DMS114 treated with DMSO at 0.1 percent for 48 hours (cell line): ENCODE results near the gene TAL1.
"Not testable (repeated sequence)": the region's sequence is repeated elsewhere in the genome, so short reads cannot be mapped to it uniquely, and the experiment has no call there.

Experiments
- DNase-seq: peaks from one replicate; lab custom pipeline; 2025; ENCODE audit not compliant: unreplicated experiment; lab: John Stamatoyannopoulos, UW

Gene TAL1

GRCh38 chr1:47232187-47232874, at the start of gene TAL1:
TSS of gene TAL1 (minus strand) at chr1:47232225. CDS start at chr1:47225888, 6,337 bp downstream.
- DNase-seq, result no peak

DNA sequence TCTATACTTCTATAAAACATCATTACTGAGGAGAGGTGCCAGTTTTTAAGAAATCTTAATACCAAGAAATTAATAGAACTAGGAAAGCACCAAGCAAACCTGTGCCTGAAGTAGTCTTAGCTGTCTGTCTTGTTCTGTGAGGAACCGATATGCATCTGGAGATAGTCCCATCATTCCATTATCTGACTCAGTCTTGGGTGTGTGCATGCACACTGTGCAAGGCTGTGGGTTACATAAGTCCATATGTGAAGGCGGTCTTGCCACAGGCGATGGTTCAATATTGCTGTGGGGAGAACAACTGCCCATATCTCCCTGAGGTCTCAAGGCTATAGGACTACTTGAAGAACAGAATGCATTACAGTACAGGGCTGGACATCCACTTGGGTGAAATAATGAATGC, 48.1 kb upstream of the TAL1 start:
- DNase-seq, result no peak

DNA sequence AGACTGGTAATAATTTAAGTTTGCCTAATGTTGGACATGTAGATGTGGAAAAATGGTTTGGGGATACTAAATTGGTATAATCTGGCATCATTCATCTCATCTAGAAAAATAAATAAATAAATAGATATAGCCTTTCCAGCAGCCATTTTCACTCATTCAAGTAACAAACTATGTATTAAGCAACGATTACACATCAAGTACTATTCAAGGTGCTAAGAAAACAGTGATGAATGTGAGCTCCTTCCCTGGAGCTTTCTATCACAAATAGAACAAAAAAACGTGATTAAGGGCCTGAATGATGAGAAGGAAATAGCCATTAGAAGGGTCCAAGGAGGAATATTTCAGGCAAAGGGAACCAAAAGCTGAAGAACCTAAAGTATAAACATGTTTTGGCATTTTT, 44.8 kb upstream of the TAL1 start:
- DNase-seq, result no peak

GRCh38 chr1:47275811-47276210, 43.8 kb upstream of the TAL1 start:
- not testable (repeated sequence) for DNase-seq

DNA sequence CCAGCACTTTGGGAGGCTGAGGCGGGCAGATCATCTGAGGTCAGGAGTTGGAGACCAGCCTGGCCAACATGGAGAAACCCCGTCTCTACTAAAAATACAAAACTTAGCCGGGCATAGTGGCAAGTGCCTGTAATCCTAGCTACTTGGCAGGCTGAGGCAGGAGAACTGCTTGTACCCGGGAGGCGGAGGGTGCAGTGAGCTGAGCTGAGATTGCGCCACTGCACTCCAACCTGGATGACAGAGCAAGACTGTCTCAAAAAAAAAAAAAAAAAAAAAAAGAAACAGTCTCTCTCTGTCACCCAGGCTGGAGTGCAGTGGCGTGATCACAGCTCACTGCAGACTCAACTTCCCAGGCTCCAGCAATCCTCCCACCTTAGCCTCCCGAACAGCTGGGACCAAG, 33.5 kb upstream of the TAL1 start:
- DNase-seq, result not testable (repeated sequence)

- DNase-seq, result peak; percentile 46
Measured at GRCh38 chr1:47262787-47263413, 30.9 kb upstream of the TAL1 start.

- no peak for DNase-seq
Measured at GRCh38 chr1:47257224-47257623, 25.2 kb upstream of the TAL1 start.

- no peak for DNase-seq
Measured at GRCh38 chr1:47252795-47253194, 20.8 kb upstream of the TAL1 start.

DNA sequence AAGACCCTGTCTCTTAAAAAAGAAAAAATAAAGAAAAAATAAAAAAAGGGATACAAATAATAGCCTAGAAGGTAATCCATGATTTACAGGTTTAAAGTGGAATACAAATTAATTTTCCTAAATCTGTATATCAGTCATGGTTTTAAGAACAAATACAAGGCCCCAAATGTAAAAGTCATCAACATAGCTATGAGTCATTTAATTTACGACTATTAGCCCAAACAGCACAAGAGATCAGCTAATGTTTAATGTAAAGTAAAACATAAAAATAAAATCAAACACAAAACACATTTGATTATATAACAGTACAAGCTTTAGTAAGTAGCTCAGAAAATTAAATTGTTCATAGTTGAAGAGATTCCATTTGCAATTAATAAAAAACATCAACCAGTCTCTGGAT, 20.3 kb upstream of the TAL1 start:
- DNase-seq, result no peak

GRCh38 chr1:47249755-47250154, 17.7 kb upstream of the TAL1 start:
- DNase-seq, result no peak

DNA sequence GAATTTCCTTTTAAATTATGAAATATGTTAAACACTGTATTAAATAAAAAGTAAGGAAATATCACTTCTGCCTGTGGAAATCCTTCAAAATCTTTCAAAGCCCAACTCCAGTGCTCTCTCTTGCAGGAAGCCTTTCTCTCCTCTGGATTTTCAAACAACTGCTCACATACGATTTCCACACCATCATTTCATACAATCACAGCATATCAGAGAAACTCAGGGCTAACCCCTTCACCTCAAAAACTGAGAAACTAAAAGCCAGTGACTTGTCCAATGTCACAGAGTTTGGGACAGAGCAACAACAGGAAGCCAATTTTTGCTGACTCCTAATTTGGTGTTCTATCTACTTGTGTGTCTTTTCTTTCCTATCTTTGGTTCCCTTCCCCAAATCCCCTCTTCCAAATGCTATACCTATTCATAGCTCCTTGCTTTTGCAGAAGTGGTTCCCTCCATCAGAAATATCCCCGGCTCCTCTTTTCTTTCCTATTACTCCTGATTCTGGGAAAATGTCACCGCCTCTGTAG, 12.4 kb upstream of the TAL1 start:
- DNase-seq, result no peak

DNA sequence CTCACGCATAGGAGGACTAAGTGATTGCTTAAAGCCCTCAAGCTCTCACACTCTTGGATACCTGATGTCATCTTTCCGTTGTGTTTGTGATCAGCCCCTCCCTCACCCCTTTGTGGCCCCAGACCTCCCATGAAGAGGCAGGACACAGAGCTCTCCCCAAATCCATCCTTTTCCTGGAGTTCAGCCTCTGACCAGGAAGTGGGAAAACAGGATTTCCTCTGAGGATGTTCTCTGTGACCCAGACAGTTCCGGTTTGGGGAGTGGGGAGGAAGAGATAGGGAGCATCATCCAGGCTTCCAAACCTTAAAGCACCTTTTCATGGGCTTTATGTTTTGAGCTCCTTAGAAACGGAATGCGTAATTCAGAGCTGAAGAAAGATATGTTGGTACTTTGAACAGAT, 11.9 kb upstream of the TAL1 start:
- no peak for DNase-seq

DNA sequence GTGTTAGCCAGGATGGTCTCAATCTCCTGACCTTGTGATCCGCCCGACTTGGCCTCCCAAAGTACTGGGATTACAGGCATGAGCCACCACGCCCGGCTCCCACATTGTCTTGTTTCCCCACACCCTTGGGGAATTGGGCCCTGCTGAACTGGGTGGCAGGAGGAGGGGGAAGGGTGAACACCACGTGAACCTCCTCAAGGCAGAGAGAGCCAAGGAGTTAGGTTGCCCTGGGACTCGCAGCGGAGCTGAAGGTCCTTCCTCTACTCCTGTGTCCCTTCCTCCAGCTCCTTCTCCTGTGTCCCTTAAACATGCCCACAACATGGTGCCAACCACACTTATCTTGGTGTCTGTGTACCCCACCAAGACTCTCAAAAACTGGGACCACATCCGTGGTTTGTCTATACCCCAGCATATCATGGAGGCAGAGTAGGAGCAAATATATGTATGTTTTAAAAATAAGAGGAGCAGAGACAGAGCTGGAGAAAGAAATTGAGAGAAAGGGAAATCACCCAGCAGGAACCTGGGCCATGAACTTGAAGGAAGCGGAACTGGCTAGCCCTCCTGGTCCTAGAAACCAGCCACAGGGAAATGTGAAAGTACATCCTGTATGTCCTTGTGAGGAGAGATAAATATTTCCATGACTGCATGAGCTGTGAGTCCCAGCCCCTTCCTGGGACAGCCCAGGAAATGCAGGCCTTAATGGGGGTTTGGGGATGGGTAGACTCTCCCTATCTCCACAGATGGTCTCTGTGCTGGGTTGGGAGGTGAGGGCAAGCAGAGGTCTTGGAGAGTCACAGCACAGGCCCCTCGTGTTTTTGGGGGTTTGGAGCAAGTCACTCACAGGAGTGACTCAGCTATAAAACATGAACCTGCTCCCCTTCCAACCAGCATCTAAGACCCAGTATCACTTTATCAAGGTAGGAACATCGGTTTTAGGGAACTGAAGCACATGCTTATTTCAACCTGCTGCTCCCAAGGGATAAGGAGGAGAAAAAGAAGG, 9.4 kb upstream of the TAL1 start:
- DNase-seq, result no peak

GRCh38 chr1:47238935-47239592, 7.0 kb upstream of the TAL1 start:
- no peak for DNase-seq

- no peak for DNase-seq
Measured at GRCh38 chr1:47235806-47236205, 3.8 kb upstream of the TAL1 start.

DNA sequence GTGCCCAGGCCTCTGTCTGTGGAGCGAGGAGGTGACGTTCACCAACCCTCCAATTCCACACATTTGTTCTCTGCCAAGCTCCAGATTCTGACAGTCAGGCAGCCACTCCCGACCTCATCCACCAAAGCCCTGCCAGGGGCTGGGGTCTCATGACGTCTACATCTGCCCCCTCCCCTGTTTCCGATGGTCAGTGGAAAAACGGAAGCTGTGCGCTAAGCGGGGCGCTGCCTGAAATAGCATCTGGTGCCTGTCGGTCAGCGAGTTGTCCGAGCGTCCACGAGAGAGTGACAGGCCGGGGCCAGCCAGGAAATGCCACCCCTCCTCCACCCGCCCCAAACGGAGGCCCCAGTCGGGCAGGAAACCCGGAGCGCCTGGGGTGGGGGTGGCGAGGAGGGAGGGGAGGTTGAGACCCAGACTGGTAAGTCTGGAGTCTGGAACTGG, 3.2 kb upstream of the TAL1 start:
- DNase-seq, result no peak

DNA sequence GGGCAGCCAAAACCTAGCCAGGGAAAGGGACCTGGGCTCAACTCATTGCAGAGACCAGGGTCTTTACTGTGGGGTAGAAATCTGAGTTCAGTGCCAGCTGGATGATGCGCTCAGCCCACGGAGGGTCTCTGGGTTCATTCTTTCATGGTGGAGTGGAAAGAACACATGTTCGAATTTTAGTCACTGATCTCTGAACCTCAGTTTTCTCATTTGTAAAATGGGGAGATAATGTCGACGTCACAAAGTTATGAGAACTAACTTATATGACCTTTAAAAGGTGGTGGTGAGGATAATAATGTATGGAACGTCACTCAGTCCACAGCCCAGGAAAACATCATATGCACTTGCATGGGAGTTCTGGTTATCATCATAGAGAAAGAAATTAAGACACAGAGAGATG, 1.2 kb upstream of the TAL1 start:
- DNase-seq, result no peak

GRCh38 chr1:47231301-47232186, 481 bp downstream of the TAL1 start:
- peak; percentile 36 for DNase-seq

DNA sequence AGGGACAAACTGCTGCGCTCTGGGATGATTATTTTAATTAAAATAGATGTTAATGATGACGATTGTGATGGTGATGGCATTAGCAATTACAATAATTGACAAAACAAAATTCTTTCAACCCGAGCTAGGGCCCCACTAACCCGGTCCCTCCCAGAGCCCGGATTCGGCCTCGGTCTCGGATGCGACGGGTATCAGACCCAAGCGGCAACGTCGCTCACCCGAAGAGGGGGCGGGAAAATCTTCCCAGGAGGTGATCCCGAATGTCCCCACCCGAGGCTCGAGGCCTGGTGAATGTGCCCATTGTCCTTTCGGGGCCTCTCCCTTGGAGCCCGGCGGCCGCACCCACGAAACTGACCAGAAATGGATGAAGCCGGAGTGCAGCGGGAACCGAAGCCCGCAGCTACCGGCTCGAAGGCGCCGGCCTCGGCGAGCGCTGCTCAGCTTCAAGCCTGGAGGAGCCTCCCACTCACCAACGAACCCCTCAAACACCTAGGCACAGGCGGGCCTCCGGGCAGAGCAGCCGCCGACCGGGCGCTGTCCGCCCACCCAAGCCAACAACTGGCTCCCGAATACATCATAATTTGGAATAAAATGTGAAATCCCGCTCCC, 1.2 kb downstream of the TAL1 start:
- no peak for DNase-seq
